Osteocyte (in vitro differentiated cells): ENCODE measurements around the gene LUC7L2. TPM values are rescaled to one million over a fixed set of nuclear protein-coding genes. Genes with fewer than 3 reads are reported as not detected.
"Not testable (repeated sequence)": the region's sequence is repeated elsewhere in the genome, so short reads cannot be mapped to it uniquely, and the experiment has no call there.

Experiments used
- DNase-seq: peaks from one replicate; pipeline ENCODE4 v3.0.0; 2021; ENCODE audit warnings: mixed read lengths; ENCODE audit not compliant: unreplicated experiment; ENCODE audit errors: extremely low spot score
- H3K27ac Mint-ChIP-seq: one replicate; pipeline ENCODE4 v1.8.0; 2021; ENCODE audit warnings: mild to moderate bottlenecking, mixed read lengths; ENCODE audit not compliant: unreplicated experiment
- H3K27me3 Mint-ChIP-seq: one replicate; pipeline ENCODE4 v1.8.0; 2021; ENCODE audit warnings: mixed read lengths; ENCODE audit not compliant: unreplicated experiment
- H3K36me3 Mint-ChIP-seq: one replicate; pipeline ENCODE4 v1.8.0; 2021; ENCODE audit warnings: mixed read lengths; ENCODE audit not compliant: unreplicated experiment
- H3K4me1 Mint-ChIP-seq: one replicate; pipeline ENCODE4 v1.8.0; 2021; ENCODE audit warnings: mixed read lengths; ENCODE audit not compliant: unreplicated experiment
- H3K4me3 Mint-ChIP-seq: one replicate; pipeline ENCODE4 v1.8.0; 2021; ENCODE audit warnings: mild to moderate bottlenecking, moderate library complexity, mixed read lengths; ENCODE audit not compliant: unreplicated experiment
- H3K9me3 Mint-ChIP-seq: one replicate; pipeline ENCODE4 v1.8.0; 2021; ENCODE audit warnings: mixed read lengths; ENCODE audit not compliant: unreplicated experiment
- total RNA-seq: library from RNA; stranded (reverse); gene quantifications from 2 replicates; pipeline ENCODE4 v1.2.1, GENCODE V29; 2021
- TF ChIP-seq, protein P1 (sequence below): fragments of 200-600 bp; sonication (generic); IDR thresholded peaks from 2 replicates; pipeline ENCODE4 v1.5.0; 2021; ENCODE audit warnings: antibody characterized with exemption, mild to moderate bottlenecking, moderate library complexity

Gene LUC7L2
- total RNA-seq, 1 donor from 2014 or later, result 112 TPM

DNA sequence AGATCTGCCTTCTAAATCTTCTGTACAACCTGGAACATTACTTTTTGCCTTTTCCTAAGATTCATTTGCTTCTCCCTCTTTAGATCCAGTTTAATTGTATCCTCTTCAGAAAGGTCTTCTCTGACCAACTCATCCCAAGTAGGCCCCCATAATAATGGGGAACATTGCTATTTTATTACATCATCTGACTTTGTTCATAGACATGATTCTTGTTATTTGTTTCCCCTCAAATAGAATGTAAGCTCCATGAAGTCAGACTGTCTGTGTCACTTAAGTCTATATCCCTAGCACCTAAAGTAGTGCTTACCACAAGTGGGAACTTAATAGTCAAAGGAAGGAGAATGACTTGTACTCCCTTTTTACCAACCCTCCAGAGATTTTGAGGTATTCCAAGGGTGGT, 37.5 kb downstream of the LUC7L2 start:
- no peak overlapping the region for H3K4me3 Mint-ChIP-seq
- peaks cover 47% of the 10 kb centered on the region for H3K36me3 Mint-ChIP-seq
- no peaks in the 10 kb centered on the region for H3K9me3 Mint-ChIP-seq
- peak overlapping the region; percentile 60 for H3K27ac Mint-ChIP-seq
- no peak for DNase-seq
- H3K27me3 Mint-ChIP-seq, result no peaks in the 10 kb centered on the region
- TF ChIP-seq, protein P1, sequence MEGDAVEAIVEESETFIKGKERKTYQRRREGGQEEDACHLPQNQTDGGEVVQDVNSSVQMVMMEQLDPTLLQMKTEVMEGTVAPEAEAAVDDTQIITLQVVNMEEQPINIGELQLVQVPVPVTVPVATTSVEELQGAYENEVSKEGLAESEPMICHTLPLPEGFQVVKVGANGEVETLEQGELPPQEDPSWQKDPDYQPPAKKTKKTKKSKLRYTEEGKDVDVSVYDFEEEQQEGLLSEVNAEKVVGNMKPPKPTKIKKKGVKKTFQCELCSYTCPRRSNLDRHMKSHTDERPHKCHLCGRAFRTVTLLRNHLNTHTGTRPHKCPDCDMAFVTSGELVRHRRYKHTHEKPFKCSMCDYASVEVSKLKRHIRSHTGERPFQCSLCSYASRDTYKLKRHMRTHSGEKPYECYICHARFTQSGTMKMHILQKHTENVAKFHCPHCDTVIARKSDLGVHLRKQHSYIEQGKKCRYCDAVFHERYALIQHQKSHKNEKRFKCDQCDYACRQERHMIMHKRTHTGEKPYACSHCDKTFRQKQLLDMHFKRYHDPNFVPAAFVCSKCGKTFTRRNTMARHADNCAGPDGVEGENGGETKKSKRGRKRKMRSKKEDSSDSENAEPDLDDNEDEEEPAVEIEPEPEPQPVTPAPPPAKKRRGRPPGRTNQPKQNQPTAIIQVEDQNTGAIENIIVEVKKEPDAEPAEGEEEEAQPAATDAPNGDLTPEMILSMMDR, result no peak
- peaks cover 33% of the 10 kb centered on the region for H3K4me1 Mint-ChIP-seq

DNA sequence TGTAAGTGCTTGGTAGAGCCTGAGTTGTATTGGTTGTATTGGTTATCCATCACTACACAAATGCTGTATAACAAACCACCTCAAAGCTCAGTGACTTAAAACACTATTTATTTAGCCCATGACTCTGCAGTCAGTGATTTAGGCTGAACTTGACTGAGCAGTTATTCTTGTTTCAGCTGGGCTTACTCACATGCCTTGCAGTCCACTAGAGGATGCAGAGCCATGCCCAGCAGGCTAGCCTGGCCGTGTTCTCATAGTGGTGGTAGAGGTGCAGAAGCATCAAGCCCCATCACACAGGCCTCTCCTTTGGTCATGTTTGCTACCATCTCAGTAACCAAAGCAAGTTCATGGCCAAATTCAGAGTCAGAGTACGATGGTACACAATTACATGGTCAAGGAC, 43.9 kb downstream of the LUC7L2 start:
- no peaks in the 10 kb centered on the region for H3K4me1 Mint-ChIP-seq
- no peak overlapping the region for H3K4me3 Mint-ChIP-seq
- no peaks in the 10 kb centered on the region for H3K9me3 Mint-ChIP-seq
- H3K36me3 Mint-ChIP-seq, result peaks cover 59% of the 10 kb centered on the region
- DNase-seq, result no peak
- H3K27ac Mint-ChIP-seq, result no peak overlapping the region
- H3K27me3 Mint-ChIP-seq, result no peaks in the 10 kb centered on the region
- TF ChIP-seq, protein P1, result no peak

DNA sequence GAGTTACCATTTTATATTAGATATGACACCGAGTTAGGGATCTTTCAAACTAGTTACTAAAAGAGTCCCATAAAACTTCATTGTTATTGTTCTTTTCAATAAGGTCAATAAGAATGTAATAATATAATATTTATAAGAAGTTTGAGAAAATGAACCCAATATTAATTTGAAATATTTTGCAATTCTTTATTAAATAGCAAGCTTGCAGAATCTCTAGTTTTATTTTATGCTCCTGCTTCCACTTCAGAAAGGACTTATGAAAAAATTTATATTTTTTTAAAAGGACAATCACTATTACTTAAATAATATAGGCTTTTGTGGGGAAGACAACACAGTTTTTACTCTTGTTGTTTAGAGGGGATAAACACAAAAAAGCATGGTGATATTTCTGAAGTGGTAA, 47.9 kb downstream of the LUC7L2 start:
- TF ChIP-seq, protein P1, result no peak
- no peak overlapping the region for H3K27ac Mint-ChIP-seq
- no peak for DNase-seq
- no peak overlapping the region for H3K4me3 Mint-ChIP-seq
- H3K27me3 Mint-ChIP-seq, result no peaks in the 10 kb centered on the region
- H3K9me3 Mint-ChIP-seq, result no peaks in the 10 kb centered on the region
- H3K36me3 Mint-ChIP-seq, result peaks cover 61% of the 10 kb centered on the region
- H3K4me1 Mint-ChIP-seq, result no peaks in the 10 kb centered on the region

DNA sequence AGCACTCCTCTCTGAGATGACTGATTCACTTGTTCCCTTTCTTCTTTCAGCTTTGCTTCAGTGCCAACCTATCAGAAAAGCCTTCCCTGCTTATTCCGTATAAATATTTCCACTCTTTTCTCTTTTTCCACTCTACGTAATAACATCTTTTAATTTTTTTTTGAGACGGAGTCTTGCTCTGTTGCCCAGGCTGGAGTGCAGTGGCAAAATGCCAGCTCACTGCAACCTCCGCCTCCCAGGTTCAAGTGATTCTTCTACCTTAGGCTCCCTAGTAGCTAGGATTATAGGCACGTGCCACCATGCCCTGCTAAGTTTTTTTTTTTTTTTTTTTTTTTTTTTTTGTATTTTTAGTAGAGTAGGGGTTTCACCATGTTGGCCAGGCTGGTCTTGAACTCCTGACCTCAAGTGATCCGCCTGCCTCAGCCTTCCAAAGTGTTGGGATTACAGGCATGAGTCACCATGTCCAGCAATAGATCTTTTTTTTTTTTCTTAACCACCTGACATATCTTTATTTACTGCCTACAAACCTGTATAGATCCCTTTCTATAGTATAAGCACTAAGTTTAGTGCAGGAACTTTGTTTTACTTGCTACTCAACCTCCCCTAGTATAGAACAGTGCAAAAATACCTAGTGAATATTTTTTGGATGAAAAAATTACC, 55.2 kb downstream of the LUC7L2 start:
- DNase-seq, H3K4me1 Mint-ChIP-seq, H3K27me3 Mint-ChIP-seq, H3K4me3 Mint-ChIP-seq, H3K9me3 Mint-ChIP-seq: not testable (repeated sequence)
- peaks cover 57% of the 10 kb centered on the region for H3K36me3 Mint-ChIP-seq
- peak overlapping the region; percentile 47 for H3K27ac Mint-ChIP-seq

DNA sequence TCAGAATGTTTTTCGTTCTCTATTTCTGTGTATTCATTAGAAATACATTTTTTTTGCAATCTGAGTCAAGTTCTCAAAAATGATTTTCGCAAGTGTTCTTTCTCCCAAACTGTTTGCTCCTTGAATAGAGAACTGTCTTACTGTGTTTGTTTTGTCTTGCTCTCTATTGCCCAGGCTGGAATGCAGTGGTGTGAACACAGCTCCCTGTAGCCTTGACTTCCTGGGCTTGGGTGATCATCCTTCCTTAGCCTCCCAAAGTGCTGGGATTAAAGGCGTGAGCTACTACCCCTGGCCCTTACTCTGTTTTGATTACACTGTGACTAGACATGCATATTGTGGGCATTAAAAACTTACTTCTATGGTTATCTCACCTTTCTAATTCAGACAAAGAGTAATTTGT, 56.7 kb downstream of the LUC7L2 start:
- TF ChIP-seq, protein P1, result no peak
- Mint-ChIP-seq H3K4me3 (no peak overlapping the region), H3K36me3 (peaks cover 61% of the 10 kb centered on the region), H3K27ac (no peak overlapping the region), H3K27me3 (no peaks in the 10 kb centered on the region), H3K9me3 (no peaks in the 10 kb centered on the region), H3K4me1 (no peaks in the 10 kb centered on the region)
- no peak for DNase-seq

DNA sequence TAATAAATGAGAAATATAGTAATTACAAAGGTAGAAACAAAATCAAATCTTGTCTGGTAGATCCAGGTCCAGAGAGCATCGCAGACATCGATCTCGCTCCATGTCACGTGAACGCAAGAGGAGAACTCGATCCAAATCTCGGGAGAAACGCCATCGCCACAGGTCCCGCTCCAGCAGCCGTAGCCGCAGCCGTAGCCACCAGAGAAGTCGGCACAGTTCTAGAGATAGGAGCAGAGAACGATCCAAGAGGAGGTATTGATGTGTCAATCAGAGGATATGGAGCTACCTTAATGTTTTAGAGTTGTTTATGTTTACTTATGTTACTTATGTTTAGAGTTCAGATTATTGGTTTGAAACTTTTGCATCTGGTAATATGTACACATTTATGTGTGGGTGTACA, 57.8 kb downstream of the LUC7L2 start:
- no peak overlapping the region for H3K4me3 Mint-ChIP-seq
- DNase-seq, result no peak
- no peaks in the 10 kb centered on the region for H3K27me3 Mint-ChIP-seq
- H3K4me1 Mint-ChIP-seq, result no peaks in the 10 kb centered on the region
- peaks cover 57% of the 10 kb centered on the region for H3K36me3 Mint-ChIP-seq
- H3K27ac Mint-ChIP-seq, result no peak overlapping the region
- TF ChIP-seq, protein P1, result no peak
- no peaks in the 10 kb centered on the region for H3K9me3 Mint-ChIP-seq
